ENCODE data around the gene TEF. TPM values are rescaled to one million over a fixed set of nuclear protein-coding genes. Genes with fewer than 3 reads are reported as not detected.

TEF gene
- total RNA-seq (2014; rRNA removed; shearing (Covaris generic)) (4.3 and 6.8 TPM in 2 replicates), total RNA-seq (2022) (6.1 and 7.0 TPM in 2 replicates), Bru-seq, nascent RNA (percentile 37 among the genes with signal in this experiment), BruChase-seq, experiment 1, labeled RNA remaining after a 6-hour chase (percentile 34 among the genes with signal in this experiment), BruChase-seq, experiment 2, labeled RNA remaining after a 2-hour chase (percentile 53 among the genes with signal in this experiment)
- long read RNA-seq, full-length matches to known transcripts, result 4 of 6 reads
- long read RNA-seq, partial matches to known transcripts, result 0 of 6 reads
- long read RNA-seq, other reads (novel, unspliced or antisense), result 2 of 6 reads

GRCh38 chr22:41381329-41382097 is at the start of gene TEF:
Gene TEF (plus strand): TSS chr22:41381942. CDS start chr22:41382045, 103 bp downstream.
- intact Hi-C loops (cut with micrococcal nuclease; ENCODE audit: unreplicated experiment), result loop anchor here (2.0 to 10.0 kb wide), 2 partner anchors 65 to 77 kb away; partner anchors contain the start of genes TOB2 and ZC3H7B
- H3K4me1 ChIP-seq (ENCODE audit: insufficient read depth, low read length, poor library complexity, severe bottlenecking), result peaks cover 24% of the 10 kb centered on the region
- H3K36me3 ChIP-seq (ENCODE audit: insufficient read depth, low read length), result no peaks in the 10 kb centered on the region
- peak within 1 kb of the TSS; percentile 98 for H3K4me2 ChIP-seq (ENCODE audit: low read length)
- peak within 1 kb of the TSS; percentile 69 for H2AFZ ChIP-seq (ENCODE audit: low read length)
- H3K27ac ChIP-seq (ENCODE audit: low read depth, low read length, poor library complexity, severe bottlenecking), result peak within 1 kb of the TSS; percentile 59
- H4K20me1 ChIP-seq (ENCODE audit: insufficient read depth, low read length), result no peaks in the 10 kb centered on the region
- peak within 1 kb of the TSS; percentile 76 for H3K4me3 ChIP-seq (ENCODE audit: low read depth, low read length, poor library complexity, severe bottlenecking)
- H3K79me2 ChIP-seq (ENCODE audit: insufficient read depth, low read depth, low read length), result no peaks in the 10 kb centered on the region
- TF ChIP-seq CTCF (conservative IDR thresholded peaks at IDR 0.05; ENCODE audit: low read length) (no peak), EZH2phosphoT487 (IDR thresholded peaks at IDR 0.05; ENCODE audit: borderline replicate concordance, low read depth, low read length) (no peak)
- H3K9me3 ChIP-seq (ENCODE audit: low read length), result no peaks in the 10 kb centered on the region
- no TSS peak for BruUV-seq (replicated peaks)
- H3K9me2 ChIP-seq (ENCODE audit: insufficient read depth, low read length), result no peaks in the 10 kb centered on the region
- DNase-seq (ENCODE audit: low spot score), result peak; percentile 99
- CTCF ChIA-PET (ENCODE audit: unreplicated experiment), result interaction anchor here (0.5 to 1.4 kb wide), 8 partner anchors 8 to 1019 kb away, joined by 3 to 19 read pairs (median 4); no protein-coding TSS in a partner anchor
- POLR2A ChIA-PET, result interaction anchor here (0.6 to 1.6 kb wide), 17 partner anchors 9 to 352 kb away, joined by 3 to 8 read pairs (median 4); partner anchors contain the start of genes PHF5A, PMM1 and TOB2

- no TSS peak for BruUV-seq (replicated peaks)
- no peaks in the 10 kb centered on the region for H4K20me1 ChIP-seq (ENCODE audit: insufficient read depth, low read length)
- H3K27ac ChIP-seq (ENCODE audit: low read depth, low read length, poor library complexity, severe bottlenecking), result no peak overlapping the region
- no peaks in the 10 kb centered on the region for H3K9me3 ChIP-seq (ENCODE audit: low read length)
- H3K4me1 ChIP-seq (ENCODE audit: insufficient read depth, low read length, poor library complexity, severe bottlenecking), result no peaks in the 10 kb centered on the region
- H3K79me2 ChIP-seq (ENCODE audit: insufficient read depth, low read depth, low read length), result no peaks in the 10 kb centered on the region
- no peak for DNase-seq (ENCODE audit: low spot score)
- no peak overlapping the region for H3K4me2 ChIP-seq (ENCODE audit: low read length)
- peaks cover 72% of the 10 kb centered on the region for H3K36me3 ChIP-seq (ENCODE audit: insufficient read depth, low read length)
- no peak overlapping the region for H3K4me3 ChIP-seq (ENCODE audit: low read depth, low read length, poor library complexity, severe bottlenecking)
- no peak overlapping the region for H2AFZ ChIP-seq (ENCODE audit: low read length)
- no peaks in the 10 kb centered on the region for H3K9me2 ChIP-seq (ENCODE audit: insufficient read depth, low read length)
- CTCF ChIA-PET (ENCODE audit: unreplicated experiment), result no interaction called here
- intact Hi-C loops (cut with micrococcal nuclease; ENCODE audit: unreplicated experiment), result no loop called here
- POLR2A ChIA-PET, result no interaction called here
- TF ChIP-seq EZH2phosphoT487 (IDR thresholded peaks at IDR 0.05; ENCODE audit: borderline replicate concordance, low read depth, low read length), result no peak
- no peak for TF ChIP-seq CTCF (conservative IDR thresholded peaks at IDR 0.05; ENCODE audit: low read length)
Measured at GRCh38 chr22:41332217-41332939, 49.4 kb upstream of the TEF start.
